ENCODE measurements around the gene TAF9. TPM values are rescaled to one million over a fixed set of nuclear protein-coding genes. Genes with fewer than 3 reads are reported as not detected.
A peak's percentile ranks its signal among the peaks of the same experiment; 100 is the strongest.

The TAF9 gene
- total RNA-seq, 4 donors from 2014 or later, result 35.3 to 58.6 (median 45.6) TPM

- no peak for DNase-seq
- ATAC-seq, result no peak
- H3K9me3 ChIP-seq, result no peaks in the 10 kb centered on the region
- H3K4me3 ChIP-seq, result no peak overlapping the region
- H3K36me3 ChIP-seq, result peaks cover 0 to 19% of the 10 kb centered on the region in 2 donors
- in situ Hi-C loops (cut with MboI; ENCODE audit: low sequenced_read_pairs in 4 of 4), result loop anchor here in 3 of 4 donors (10.0 to 25.0 kb wide), 4 partner anchors 253 to 320 kb away; partner anchors contain the start of gene SLC30A5 (in 2 of the 3)
- peaks cover 20 to 22% of the 10 kb centered on the region in 2 donors for H3K4me1 ChIP-seq
- peak overlapping the region in 1 of 4 donors; percentile 37 for H3K27ac ChIP-seq
- TF ChIP-seq CTCF (IDR thresholded peaks at IDR 0.05 in 4 of 5, conservative IDR thresholded peaks at IDR 0.05 in 1 of 5) (no peak), POLR2A (IDR thresholded peaks at IDR 0.05) (no peak)
- intact Hi-C loops (cut with DNase I; ENCODE audit: low total_unique reads), result no loop called here
- H3K27me3 ChIP-seq, result no peaks in the 10 kb centered on the region
Measured at GRCh38 chr5:69364850-69365249, 4.5 kb downstream of the TAF9 start.

GRCh38 chr5:69364414-69364813 is 4.9 kb downstream of the TAF9 start:
- ATAC-seq, result no peak
- peaks cover 20 to 22% of the 10 kb centered on the region in 2 donors for H3K4me1 ChIP-seq
- in situ Hi-C loops (cut with MboI; ENCODE audit: low sequenced_read_pairs in 4 of 4), result loop anchor here in 3 of 4 donors (10.0 to 25.0 kb wide), 4 partner anchors 252 to 320 kb away; partner anchors contain the start of gene SLC30A5 (in 2 of the 3)
- H3K4me3 ChIP-seq, result no peak overlapping the region
- no peaks in the 10 kb centered on the region for H3K9me3 ChIP-seq
- intact Hi-C loops (cut with DNase I; ENCODE audit: low total_unique reads), result no loop called here
- TF ChIP-seq POLR2A (IDR thresholded peaks at IDR 0.05) (no peak), CTCF (IDR thresholded peaks at IDR 0.05 in 4 of 5, conservative IDR thresholded peaks at IDR 0.05 in 1 of 5) (peak in 4 of 5 experiments; percentile 18 to 43 (median 26))
- no peaks in the 10 kb centered on the region for H3K27me3 ChIP-seq
- peaks cover 0 to 19% of the 10 kb centered on the region in 2 donors for H3K36me3 ChIP-seq
- H3K27ac ChIP-seq, result peak overlapping the region in 2 of 4 donors; percentile 37 to 55
- no peak for DNase-seq

GRCh38 chr5:69360442-69360841 is 8.9 kb downstream of the TAF9 start:
- ATAC-seq, result no peak
- Histone ChIP-seq H3K36me3 (peaks cover 0 to 16% of the 10 kb centered on the region in 2 donors), H3K9me3 (no peaks in the 10 kb centered on the region), H3K4me3 (no peak overlapping the region), H3K27me3 (no peaks in the 10 kb centered on the region), H3K27ac (no peak overlapping the region), H3K4me1 (peaks cover 6 to 10% of the 10 kb centered on the region in 2 donors)
- in situ Hi-C loops (cut with MboI; ENCODE audit: low sequenced_read_pairs in 4 of 4) (loop anchor here in 3 of 4 donors (10.0 to 25.0 kb wide), 4 partner anchors 248 to 316 kb away; partner anchors contain the start of gene SLC30A5 (in 2 of the 3)), intact Hi-C loops (cut with DNase I; ENCODE audit: low total_unique reads) (no loop called here)
- DNase-seq, result no peak
- TF ChIP-seq CTCF (IDR thresholded peaks at IDR 0.05 in 4 of 5, conservative IDR thresholded peaks at IDR 0.05 in 1 of 5), result no peak
- TF ChIP-seq POLR2A (IDR thresholded peaks at IDR 0.05), result no peak

GRCh38 chr5:69359699-69360098 is 9.6 kb downstream of the TAF9 start:
- Histone ChIP-seq H3K27me3 (no peaks in the 10 kb centered on the region), H3K36me3 (peaks cover 0 to 16% of the 10 kb centered on the region in 2 donors), H3K4me1 (peaks cover 5 to 6% of the 10 kb centered on the region in 2 donors), H3K9me3 (no peaks in the 10 kb centered on the region), H3K27ac (no peak overlapping the region), H3K4me3 (no peak overlapping the region)
- no peak for DNase-seq
- intact Hi-C loops (cut with DNase I; ENCODE audit: low total_unique reads) (no loop called here), in situ Hi-C loops (cut with MboI; ENCODE audit: low sequenced_read_pairs in 4 of 4) (loop anchor here in 3 of 4 donors (10.0 to 25.0 kb wide), 4 partner anchors 247 to 315 kb away; partner anchors contain the start of gene SLC30A5 (in 2 of the 3))
- no peak for ATAC-seq
- TF ChIP-seq POLR2A (IDR thresholded peaks at IDR 0.05), result no peak
- TF ChIP-seq CTCF (IDR thresholded peaks at IDR 0.05 in 4 of 5, conservative IDR thresholded peaks at IDR 0.05 in 1 of 5), result no peak

All from gastrocnemius medialis (tissue), 4 donors.